CD4-positive, CD25-positive, alpha-beta regulatory T cell (primary cell): ENCODE data around the gene ZCWPW2. TPM values are rescaled to one million over a fixed set of nuclear protein-coding genes. Genes with fewer than 3 reads are reported as not detected.
A peak's percentile ranks its signal among the peaks of the same experiment; 100 is the strongest.

ENCODE experiments used
- ATAC-seq, 2 donors: fragments of 150-1000 bp; cut with Tn5 transposase; one replicate each; pipeline ENCODE4 v1.10.0; 2021; ENCODE audit warnings: low read depth in 2 of 2, moderate number of reproducible peaks in 2 of 2, moderate library complexity in 1 of 2
- DNase-seq, 3 donors: peaks; one replicate each; pipeline versions ENCODE4 v3.0.0 to v3.0.0-alpha.2; 2012 to 2022; ENCODE audit warnings: mixed read lengths in 1 of 3
- H3K27ac ChIP-seq: one replicate; pipeline ENCODE4 v1.7.0; 2013; ENCODE audit warnings: mild to moderate bottlenecking, low read length; ENCODE audit not compliant: insufficient read depth, poor library complexity, severe bottlenecking
- H3K27me3 ChIP-seq: one replicate; pipeline ENCODE4 v1.7.0; 2013; ENCODE audit warnings: low read length; ENCODE audit not compliant: control insufficient read depth, insufficient read depth
- H3K36me3 ChIP-seq: one replicate; pipeline ENCODE4 v1.7.0; 2013; ENCODE audit warnings: mild to moderate bottlenecking, low read length, moderate library complexity; ENCODE audit not compliant: control insufficient read depth, insufficient read depth
- H3K4me1 ChIP-seq: 2 replicates; pipeline ENCODE4 v1.7.0; 2013; ENCODE audit warnings: mild to moderate bottlenecking, low read length; ENCODE audit not compliant: insufficient read depth, control insufficient read depth, poor library complexity, severe bottlenecking
- H3K4me3 ChIP-seq: one replicate; pipeline ENCODE4 v1.7.0; 2013; ENCODE audit warnings: low read depth, mild to moderate bottlenecking, low read length, moderate library complexity
- H3K9me3 ChIP-seq, 2 experiments: 1 replicate in 1 of 2; 2 replicates in 1 of 2; pipeline ENCODE4 v1.7.0; 2013; ENCODE audit warnings: low read length in 2 of 2, mild to moderate bottlenecking in 1 of 2, moderate library complexity in 1 of 2; ENCODE audit not compliant: control insufficient read depth in 2 of 2
- H3K27ac Mint-ChIP-seq, 3 donors: one replicate each; pipeline ENCODE4 v1.8.0; 2020 to 2022; ENCODE audit warnings: mild to moderate bottlenecking in 3 of 3, mixed read lengths in 3 of 3, moderate library complexity in 2 of 3
- H3K27me3 Mint-ChIP-seq: one replicate; pipeline ENCODE4 v1.8.0; 2022; ENCODE audit warnings: mild to moderate bottlenecking, mixed read lengths
- H3K36me3 Mint-ChIP-seq: one replicate; pipeline ENCODE4 v1.8.0; 2020; ENCODE audit warnings: mixed read lengths
- H3K4me1 Mint-ChIP-seq, 4 donors: one replicate each; pipeline ENCODE4 v1.8.0; 2020 to 2022; ENCODE audit warnings: mixed read lengths in 4 of 4, mild to moderate bottlenecking in 1 of 4
- H3K4me3 Mint-ChIP-seq, 4 donors: one replicate each; pipeline ENCODE4 v1.8.0; 2020 to 2022; ENCODE audit warnings: mild to moderate bottlenecking in 4 of 4, mixed read lengths in 4 of 4, moderate library complexity in 3 of 4
- H3K9me3 Mint-ChIP-seq, 7 donors: one replicate each; pipeline ENCODE4 v1.8.0; 2020 to 2022; ENCODE audit warnings: mixed read lengths in 7 of 7, mild to moderate bottlenecking in 3 of 7, moderate library complexity in 2 of 7
- polyA plus RNA-seq, 4 donors: library from polyadenylated mRNA; unstranded; fragments of 300-500 nt; fragmentation: Illumina TruSeq; gene quantifications; one replicate each; pipeline ENCODE4 v1.2.3, GENCODE V29; 2021
- total RNA-seq: library from RNA; stranded (reverse); gene quantifications from one replicate; pipeline ENCODE4 v1.2.3, GENCODE V29; 2022

ZCWPW2 gene
- total and polyA plus RNA-seq, 5 donors from 2014 or later: 0.37 to 1.2 (median 0.95) TPM

GRCh38 chr3:28337230-28337629, 11.3 kb upstream of the ZCWPW2 start:
- H3K27me3 ChIP-seq: no peaks in the 10 kb centered on the region
- DNase-seq: no peak
- H3K27ac Mint-ChIP-seq: no peak overlapping the region

GRCh38 chr3:28343144-28343543, 5.4 kb upstream of the ZCWPW2 start:
- H3K4me1 Mint-ChIP-seq: peaks cover 20 to 59% (median 45%) of the 10 kb centered on the region in 4 donors
- Histone ChIP-seq H3K27me3 (no peaks in the 10 kb centered on the region), H3K27ac (no peak overlapping the region), H3K4me1 (peaks cover 28% of the 10 kb centered on the region), H3K4me3 (no peak overlapping the region), H3K9me3 (no peaks in the 10 kb centered on the region), H3K36me3 (peaks cover 15% of the 10 kb centered on the region)
- no peaks in the 10 kb centered on the region for H3K27me3 Mint-ChIP-seq
- peak overlapping the region in 2 of 3 donors; percentile 1 to 64 for H3K27ac Mint-ChIP-seq
- H3K36me3 Mint-ChIP-seq: peaks cover 5% of the 10 kb centered on the region
- peaks cover 0 to 3% (median 0%) of the 10 kb centered on the region in 7 donors for H3K9me3 Mint-ChIP-seq
- H3K4me3 Mint-ChIP-seq: peak overlapping the region in 1 of 4 donors; percentile 3
- ATAC-seq (no peak), DNase-seq (no peak)

More at GRCh38 chr3:28337230-28337629, 11.3 kb upstream of the ZCWPW2 start:
- Histone ChIP-seq H3K4me3 (no peak overlapping the region), H3K9me3 (no peaks in the 10 kb centered on the region), H3K36me3 (peaks cover 35% of the 10 kb centered on the region), H3K4me1 (no peaks in the 10 kb centered on the region), H3K27ac (no peak overlapping the region)
- no peak for ATAC-seq
- H3K36me3 Mint-ChIP-seq: peaks cover 18% of the 10 kb centered on the region
- no peaks in the 10 kb centered on the region for H3K9me3 Mint-ChIP-seq
- peaks cover 5 to 19% (median 11%) of the 10 kb centered on the region in 4 donors for H3K4me1 Mint-ChIP-seq
- no peak overlapping the region for H3K4me3 Mint-ChIP-seq
- no peaks in the 10 kb centered on the region for H3K27me3 Mint-ChIP-seq

- peak overlapping the region; percentile 5 to 98 (median 24) for H3K4me3 Mint-ChIP-seq
- H3K4me1 ChIP-seq: peaks cover 39% of the 10 kb centered on the region
- H3K4me1 Mint-ChIP-seq: peaks cover 25 to 76% (median 58%) of the 10 kb centered on the region in 4 donors
- ATAC-seq (no peak), DNase-seq (no peak)
- H3K27ac ChIP-seq: no peak overlapping the region
- H3K9me3 Mint-ChIP-seq: peaks cover 0 to 4% (median 0%) of the 10 kb centered on the region in 7 donors
- H3K27me3 Mint-ChIP-seq: no peaks in the 10 kb centered on the region
- peak overlapping the region; percentile 33 for H3K4me3 ChIP-seq
- no peaks in the 10 kb centered on the region for H3K9me3 ChIP-seq
- peak overlapping the region in 1 of 3 donors; percentile 3 for H3K27ac Mint-ChIP-seq
- no peaks in the 10 kb centered on the region for H3K27me3 ChIP-seq
- no peaks in the 10 kb centered on the region for H3K36me3 ChIP-seq
- H3K36me3 Mint-ChIP-seq: no peaks in the 10 kb centered on the region
These were observed 2.8 kb upstream of the ZCWPW2 start for GRCh38 chr3:28345690-28346089.

- Histone ChIP-seq H3K4me1 (peaks cover 39% of the 10 kb centered on the region), H3K27ac (peak overlapping the region; percentile 94), H3K27me3 (no peaks in the 10 kb centered on the region), H3K36me3 (peaks cover 2% of the 10 kb centered on the region), H3K4me3 (peak overlapping the region; percentile 93), H3K9me3 (peaks cover 3 to 4% of the 10 kb centered on the region in 2 experiments)
- DNase-seq (no peak), ATAC-seq (no peak)
- peaks cover 11% of the 10 kb centered on the region for H3K36me3 Mint-ChIP-seq
- peak overlapping the region; percentile 98 to 99 (median 98) for H3K4me3 Mint-ChIP-seq
- peaks cover 20 to 70% (median 52%) of the 10 kb centered on the region in 4 donors for H3K4me1 Mint-ChIP-seq
- H3K9me3 Mint-ChIP-seq: peaks cover 0 to 5% (median 4%) of the 10 kb centered on the region in 7 donors
- H3K27me3 Mint-ChIP-seq: no peaks in the 10 kb centered on the region
- peak overlapping the region; percentile 76 to 99 (median 98) for H3K27ac Mint-ChIP-seq
These were observed 902 bp upstream of the ZCWPW2 start for GRCh38 chr3:28347374-28348264.

- Mint-ChIP-seq H3K4me1 (peaks cover 14 to 64% (median 48%) of the 10 kb centered on the region in 4 donors), H3K27me3 (no peaks in the 10 kb centered on the region), H3K27ac (peak overlapping the region; percentile 76 to 99 (median 98)), H3K4me3 (peak overlapping the region; percentile 98 to 99 (median 98)), H3K9me3 (peaks cover 0 to 5% (median 4%) of the 10 kb centered on the region in 7 donors), H3K36me3 (peaks cover 11% of the 10 kb centered on the region)
- no peaks in the 10 kb centered on the region for H3K27me3 ChIP-seq
- H3K4me3 ChIP-seq: peak overlapping the region; percentile 93
- peaks cover 33% of the 10 kb centered on the region for H3K4me1 ChIP-seq
- peaks cover 2% of the 10 kb centered on the region for H3K36me3 ChIP-seq
- ATAC-seq (peak in 1 of 2 donors; percentile 80), DNase-seq (no peak)
- H3K9me3 ChIP-seq: peaks cover 4 to 5% of the 10 kb centered on the region in 2 experiments
- peak overlapping the region; percentile 94 for H3K27ac ChIP-seq
These were observed 274 bp upstream of the ZCWPW2 start for GRCh38 chr3:28348265-28348628.

GRCh38 chr3:28349469-28350000, 1.0 kb downstream of the ZCWPW2 start:
- no peak for ATAC-seq
- Histone ChIP-seq H3K27me3 (no peaks in the 10 kb centered on the region), H3K36me3 (peaks cover 6% of the 10 kb centered on the region), H3K4me3 (peak overlapping the region; percentile 93), H3K4me1 (peaks cover 33% of the 10 kb centered on the region), H3K9me3 (peaks cover 4 to 12% of the 10 kb centered on the region in 2 experiments), H3K27ac (peak overlapping the region; percentile 94)
- DNase-seq: no peak
- Mint-ChIP-seq H3K9me3 (peaks cover 0 to 11% (median 8%) of the 10 kb centered on the region in 7 donors), H3K4me3 (peak overlapping the region; percentile 98 to 99 (median 98)), H3K4me1 (peaks cover 12 to 59% (median 46%) of the 10 kb centered on the region in 4 donors), H3K27ac (peak overlapping the region; percentile 76 to 99 (median 98)), H3K27me3 (no peaks in the 10 kb centered on the region), H3K36me3 (peaks cover 11% of the 10 kb centered on the region)

- no peaks in the 10 kb centered on the region for H3K27me3 ChIP-seq
- H3K4me1 Mint-ChIP-seq: no peaks in the 10 kb centered on the region
- DNase-seq (no peak), ATAC-seq (no peak)
- no peaks in the 10 kb centered on the region for H3K4me1 ChIP-seq
- peaks cover 0 to 11% (median 4%) of the 10 kb centered on the region in 7 donors for H3K9me3 Mint-ChIP-seq
- H3K27ac Mint-ChIP-seq: no peak overlapping the region
- no peak overlapping the region for H3K4me3 ChIP-seq
- H3K4me3 Mint-ChIP-seq: no peak overlapping the region
- no peaks in the 10 kb centered on the region for H3K36me3 Mint-ChIP-seq
- no peak overlapping the region for H3K27ac ChIP-seq
- H3K36me3 ChIP-seq: no peaks in the 10 kb centered on the region
- H3K27me3 Mint-ChIP-seq: no peaks in the 10 kb centered on the region
- H3K9me3 ChIP-seq: peaks cover 0 to 6% of the 10 kb centered on the region in 2 experiments
These were observed 27.9 kb downstream of the ZCWPW2 start for GRCh38 chr3:28376424-28376823.
